ENCODE results near the gene PGP. TPM values are rescaled to one million over a fixed set of nuclear protein-coding genes. Genes with fewer than 3 reads are reported as not detected.

Gene PGP
- total and polyA plus RNA-seq, 4 donors = 3.4 to 9.9 (median 6.3) TPM

- no peak for TF ChIP-seq REST (IDR thresholded peaks at IDR 0.05)
- TF ChIP-seq JUND (IDR thresholded peaks at IDR 0.05) = no peak
- TF ChIP-seq ZBTB33 (IDR thresholded peaks at IDR 0.05) = no peak
Measured at GRCh38 chr16:2173916-2174315, 40.7 kb downstream of the PGP start (continued).

- H3K9ac ChIP-seq (ENCODE audit: low read depth in 1 of 2, low read length in 2 of 2) = no peak overlapping the region
- H3K27me3 ChIP-seq (ENCODE audit: control insufficient read depth in 4 of 4, insufficient read depth in 4 of 4, low read length in 3 of 4) = no peaks in the 10 kb centered on the region
- H3K27ac ChIP-seq (ENCODE audit: low read depth in 1 of 2, low read length in 2 of 2) = no peak overlapping the region
- no peaks in the 10 kb centered on the region for H3K4me1 ChIP-seq (ENCODE audit: control insufficient read depth in 4 of 4, insufficient read depth in 4 of 4, low read length in 3 of 4)
- TF ChIP-seq NR2F2 (IDR thresholded peaks at IDR 0.05) (no peak), RXRA (IDR thresholded peaks at IDR 0.05) (no peak), FOXA1 (IDR thresholded peaks at IDR 0.05) (no peak), FOXA2 (IDR thresholded peaks at IDR 0.05) (no peak), JUND (IDR thresholded peaks at IDR 0.05) (no peak), SP1 (IDR thresholded peaks at IDR 0.05) (no peak), GABPA (IDR thresholded peaks at IDR 0.05 in 1 of 2, conservative IDR thresholded peaks at IDR 0.05 in 1 of 2) (no peak), YY1 (IDR thresholded peaks at IDR 0.05) (no peak), ZBTB33 (IDR thresholded peaks at IDR 0.05) (no peak), HNF4A (conservative IDR thresholded peaks at IDR 0.05) (no peak), ATF3 (IDR thresholded peaks at IDR 0.05) (no peak), RAD21 (IDR thresholded peaks at IDR 0.05) (no peak), CTCF (IDR thresholded peaks at IDR 0.05; ENCODE audit: low read depth, low read length, missing input control) (no peak), REST (IDR thresholded peaks at IDR 0.05) (no peak), MAX (IDR thresholded peaks at IDR 0.05) (no peak), HNF4G (IDR thresholded peaks at IDR 0.05) (no peak), TAF1 (conservative IDR thresholded peaks at IDR 0.05) (no peak), EGR1 (IDR thresholded peaks at IDR 0.05; ENCODE audit: low read depth in 2 of 2) (no peak)
- H3K4me3 ChIP-seq (ENCODE audit: low read depth in 1 of 3, low read length in 3 of 3) = no peak overlapping the region
- no peak for DNase-seq (ENCODE audit: low spot score)
- 98% methylated on average over 14 of the region's 14 CpGs for WGBS
- peaks cover 15 to 64% (median 33%) of the 10 kb centered on the region in 4 donors for H3K36me3 ChIP-seq (ENCODE audit: control insufficient read depth in 4 of 4, insufficient read depth in 3 of 4, low read depth in 1 of 4, low read length in 3 of 4)
- no peaks in the 10 kb centered on the region for H3K9me3 ChIP-seq (ENCODE audit: control insufficient read depth in 4 of 4, low read length in 3 of 4)
Measured at GRCh38 chr16:2173366-2173765, 41.3 kb downstream of the PGP start.
